Spleen (tissue), 7 donors: Measurements from ENCODE around the gene DISP2.

Source experiments
- POLR2A ChIP-seq, 3 donors: fragments of 450-650 bp; IDR thresholded peaks; one replicate each; pipeline ENCODE4 v1.5.1; 2017; ENCODE audit warnings: antibody characterized with exemption in 3 of 3, mild to moderate bottlenecking in 1 of 3
- POLR2AphosphoS5 ChIP-seq, 3 donors: sonication (generic); formaldehyde crosslinking; IDR thresholded peaks; one replicate each; pipeline ENCODE4 v1.5.1; 2017; ENCODE audit warnings: antibody characterized with exemption in 3 of 3
- TF ChIP-seq, protein P1 (sequence below), 11 experiments: fragments of 200-600 bp in 7 of 11; fragments of 450-650 bp in 4 of 11; sonication (generic) in 4 of 11; IDR thresholded peaks in 8 of 11; conservative IDR thresholded peaks in 3 of 11; 1 replicate in 7 of 11; 2 replicates in 4 of 11; pipeline versions ENCODE4 v1.4.0 to v1.8.0; 2016 to 2021; ENCODE audit warnings: antibody characterized with exemption in 11 of 11, inconsistent platforms in 4 of 11, mild to moderate bottlenecking in 1 of 11
- donor health status: DM: no; HTN: no; CAD: no; lungs with moderate emphysema.
- donor health status: DM: no; HTN: no; CAD: no.
- donor health status: DM: no; HTN: no; CAD: no.

DNA sequence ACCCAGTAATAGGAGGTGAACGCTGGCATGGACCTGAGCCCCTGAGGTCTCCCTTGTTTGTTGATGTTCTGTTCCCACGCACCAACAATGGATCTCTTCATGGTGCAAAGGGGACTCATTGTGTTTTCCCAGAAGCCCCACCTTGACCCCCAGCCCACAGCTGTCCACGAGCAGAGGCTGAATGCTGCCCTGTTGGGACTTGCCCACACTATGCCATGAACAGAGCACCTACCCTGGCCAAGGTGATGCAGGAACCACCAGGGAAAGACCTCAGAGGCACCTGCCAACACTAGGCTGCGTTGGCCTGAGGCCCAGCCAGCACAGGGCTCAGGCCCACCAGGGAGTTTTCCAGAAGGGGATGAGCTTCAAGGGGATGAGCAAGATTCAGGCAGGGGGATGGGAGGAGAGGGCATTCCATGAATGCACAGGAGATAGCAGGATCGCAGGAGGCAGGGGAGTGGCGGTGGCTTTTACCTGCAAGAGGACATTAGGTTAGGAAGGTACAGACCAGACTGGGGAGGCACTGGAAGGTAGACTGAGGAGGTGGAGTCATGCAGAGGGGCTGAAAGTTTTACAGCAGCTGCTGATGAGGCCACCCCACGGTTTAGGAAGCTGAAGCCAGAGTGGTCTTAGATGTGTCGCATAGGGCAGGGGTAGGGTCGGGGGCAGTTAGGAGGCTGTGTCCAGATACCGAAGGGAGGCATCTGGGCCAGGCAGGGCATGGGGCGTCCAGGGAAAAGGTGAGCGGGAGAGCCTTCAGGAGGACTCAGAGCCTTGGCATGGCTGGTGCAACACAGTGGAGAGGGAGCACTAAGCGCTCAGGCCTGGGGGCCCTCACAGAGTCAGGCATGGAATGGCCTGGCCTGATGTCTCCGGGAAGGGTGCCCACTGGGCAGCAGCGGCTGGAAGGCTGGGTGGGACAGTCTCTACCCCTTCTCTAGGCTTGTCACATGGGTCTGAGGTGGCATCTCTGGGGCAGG lies 11.2 kb upstream of the DISP2 start:
- TF ChIP-seq POLR2A (IDR thresholded peaks at IDR 0.05) = no peak
- TF ChIP-seq, protein P1, sequence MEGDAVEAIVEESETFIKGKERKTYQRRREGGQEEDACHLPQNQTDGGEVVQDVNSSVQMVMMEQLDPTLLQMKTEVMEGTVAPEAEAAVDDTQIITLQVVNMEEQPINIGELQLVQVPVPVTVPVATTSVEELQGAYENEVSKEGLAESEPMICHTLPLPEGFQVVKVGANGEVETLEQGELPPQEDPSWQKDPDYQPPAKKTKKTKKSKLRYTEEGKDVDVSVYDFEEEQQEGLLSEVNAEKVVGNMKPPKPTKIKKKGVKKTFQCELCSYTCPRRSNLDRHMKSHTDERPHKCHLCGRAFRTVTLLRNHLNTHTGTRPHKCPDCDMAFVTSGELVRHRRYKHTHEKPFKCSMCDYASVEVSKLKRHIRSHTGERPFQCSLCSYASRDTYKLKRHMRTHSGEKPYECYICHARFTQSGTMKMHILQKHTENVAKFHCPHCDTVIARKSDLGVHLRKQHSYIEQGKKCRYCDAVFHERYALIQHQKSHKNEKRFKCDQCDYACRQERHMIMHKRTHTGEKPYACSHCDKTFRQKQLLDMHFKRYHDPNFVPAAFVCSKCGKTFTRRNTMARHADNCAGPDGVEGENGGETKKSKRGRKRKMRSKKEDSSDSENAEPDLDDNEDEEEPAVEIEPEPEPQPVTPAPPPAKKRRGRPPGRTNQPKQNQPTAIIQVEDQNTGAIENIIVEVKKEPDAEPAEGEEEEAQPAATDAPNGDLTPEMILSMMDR (IDR thresholded peaks at IDR 0.05 in 8 of 11, conservative IDR thresholded peaks at IDR 0.05 in 3 of 11) = no peak
- TF ChIP-seq POLR2AphosphoS5 (IDR thresholded peaks at IDR 0.05) = no peak
